HEK293T (cell line): ENCODE measurements around the gene LOC128125822.
A peak's percentile ranks its signal among the peaks of the same experiment; 100 is the strongest.

ENCODE experiments used
- CTCF ChIA-PET: fragments of 350-600 bp; formaldehyde crosslinking; extraction: SDS; loops from one replicate; lab custom pipeline; 2021; ENCODE audit warnings: antibody characterized with exemption, inconsistent platforms; lab: Yijun Ruan, JAX
- POLR2A ChIA-PET: fragments of 350-600 bp; formaldehyde crosslinking; extraction: SDS; loops from one replicate; lab custom pipeline; 2020; ENCODE audit warnings: antibody characterized with exemption, inconsistent platforms; lab: Yijun Ruan, JAX
- DNase-seq: peaks from one replicate; pipeline ENCODE4 v3.0.0; 2012; ENCODE audit warnings: mixed read lengths; ENCODE audit errors: extremely low spot score
- ARNT ChIP-seq: fragments of 450-650 bp; IDR thresholded peaks from 2 replicates; pipeline ENCODE4 v1.6.1; 2017; ENCODE audit warnings: mild to moderate bottlenecking
- BHLHE40 ChIP-seq: fragments of 450-650 bp; IDR thresholded peaks from 2 replicates; pipeline ENCODE4 v1.6.1; 2016; ENCODE audit warnings: mild to moderate bottlenecking, moderate library complexity, borderline replicate concordance
- CTBP1 ChIP-seq: fragments of 450-650 bp; IDR thresholded peaks from 2 replicates; pipeline ENCODE4 v1.6.1; 2016; ENCODE audit warnings: borderline replicate concordance
- ELF4 ChIP-seq: fragments of 450-650 bp; IDR thresholded peaks from 2 replicates; pipeline ENCODE4 v1.6.1; 2017; ENCODE audit warnings: antibody characterized with exemption
- FOXA1 ChIP-seq: fragments of 450-650 bp; IDR thresholded peaks from 2 replicates; pipeline ENCODE4 v1.6.1; 2016; ENCODE audit warnings: mild to moderate bottlenecking
- FOXK2 ChIP-seq: fragments of 450-650 bp; IDR thresholded peaks from 2 replicates; pipeline ENCODE4 v1.6.1; 2016; ENCODE audit warnings: mild to moderate bottlenecking
- FOXM1 ChIP-seq: fragments of 450-650 bp; IDR thresholded peaks from 2 replicates; pipeline ENCODE4 v1.6.1; 2017; ENCODE audit warnings: mild to moderate bottlenecking, borderline replicate concordance
- HDGF ChIP-seq: fragments of 450-650 bp; IDR thresholded peaks from 2 replicates; pipeline ENCODE4 v1.6.1; 2017; ENCODE audit warnings: antibody characterized with exemption, borderline replicate concordance
- L3MBTL2 ChIP-seq: fragments of 450-650 bp; conservative IDR thresholded peaks from 2 replicates; pipeline ENCODE4 v1.6.1; 2016; ENCODE audit warnings: mild to moderate bottlenecking
- LEF1 ChIP-seq: fragments of 450-650 bp; IDR thresholded peaks from 2 replicates; pipeline ENCODE4 v1.6.1; 2017; ENCODE audit warnings: mild to moderate bottlenecking, borderline replicate concordance
- NFRKB ChIP-seq: fragments of 450-650 bp; IDR thresholded peaks from 2 replicates; pipeline ENCODE4 v1.6.1; 2016; ENCODE audit warnings: mild to moderate bottlenecking, moderate library complexity
- PKNOX1 ChIP-seq: fragments of 450-650 bp; IDR thresholded peaks from 2 replicates; pipeline ENCODE4 v1.6.1; 2016
- SP1 ChIP-seq: fragments of 450-650 bp; IDR thresholded peaks from 2 replicates; pipeline ENCODE4 v1.6.1; 2017
- SUZ12 ChIP-seq: fragments of 450-650 bp; IDR thresholded peaks from 2 replicates; pipeline ENCODE4 v1.6.1; 2016; ENCODE audit warnings: mild to moderate bottlenecking
- TARDBP ChIP-seq: fragments of 450-650 bp; IDR thresholded peaks from 2 replicates; pipeline ENCODE4 v1.6.1; 2016
- ZNF384 ChIP-seq: fragments of 450-650 bp; IDR thresholded peaks from 2 replicates; pipeline ENCODE4 v1.6.1; 2016

LOC128125822 gene

GRCh38 chr6:63565727-63566596 is 6.3 kb upstream of the LOC128125822 start:
- DNase-seq: no peak
- POLR2A ChIA-PET: no interaction called here

GRCh38 chr6:63567966-63568365 is 4.3 kb upstream of the LOC128125822 start:
- CTCF ChIA-PET: no interaction called here
- DNase-seq: no peak
- TF ChIP-seq NFRKB (no peak), TARDBP (no peak)
- POLR2A ChIA-PET: no interaction called here

More at GRCh38 chr6:63565727-63566596, 6.3 kb upstream of the LOC128125822 start:
- CTCF ChIA-PET: no interaction called here
- TF ChIP-seq NFRKB (no peak), ELF4 (no peak), ZNF384 (no peak), FOXM1 (no peak), BHLHE40 (no peak), PKNOX1 (no peak), FOXA1 (no peak)

GRCh38 chr6:63571361-63572043 is 778 bp upstream of the LOC128125822 start:
- TF ChIP-seq ARNT: no peak
- no peak for TF ChIP-seq ZNF384
- TF ChIP-seq SP1: no peak
- no peak for TF ChIP-seq LEF1
- no peak for TF ChIP-seq FOXK2
- TF ChIP-seq L3MBTL2: no peak
- TF ChIP-seq TARDBP: no peak
- no peak for TF ChIP-seq ELF4
- no peak for DNase-seq
- CTCF ChIA-PET: no interaction called here
- POLR2A ChIA-PET: no interaction called here

GRCh38 chr6:63572747-63573075 is 431 bp downstream of the LOC128125822 start:
- DNase-seq: peak; percentile 8
- no peak for TF ChIP-seq CTBP1
- no peak for TF ChIP-seq SP1
- no peak for TF ChIP-seq FOXA1
- no peak for TF ChIP-seq ARNT
- no peak for TF ChIP-seq ZNF384
- no peak for TF ChIP-seq LEF1
- no peak for TF ChIP-seq TARDBP
- TF ChIP-seq PKNOX1: no peak
- TF ChIP-seq FOXK2: no peak
- no peak for TF ChIP-seq HDGF
- no peak for TF ChIP-seq FOXM1
- TF ChIP-seq BHLHE40: no peak
- TF ChIP-seq NFRKB: no peak
- TF ChIP-seq ELF4: no peak
- no peak for TF ChIP-seq SUZ12
- ChIA-PET POLR2A (interaction anchor here (1.3 to 2.0 kb wide), 2 partner anchors 25 to 62 kb away, joined by 7 to 10 read pairs; partner anchors contain the start of gene PHF3), CTCF (no interaction called here)

- POLR2A ChIA-PET: interaction anchor here (0.8 to 2.0 kb wide), 7 partner anchors 17 to 70 kb away, joined by 3 to 10 read pairs (median 3); partner anchors contain the start of gene PHF3
- no peak for TF ChIP-seq BHLHE40
- TF ChIP-seq SUZ12: no peak
- TF ChIP-seq PKNOX1: no peak
- no peak; the same call in 1 of the 2 replicates for TF ChIP-seq CTBP1
- no peak for TF ChIP-seq TARDBP
- no peak for TF ChIP-seq ELF4
- no peak for TF ChIP-seq FOXK2
- TF ChIP-seq LEF1: no peak
- no peak for TF ChIP-seq HDGF
- no peak for TF ChIP-seq NFRKB
- no peak for TF ChIP-seq ARNT
- TF ChIP-seq L3MBTL2: no peak; the same call in 1 of the 2 replicates
- TF ChIP-seq FOXM1: no peak
- CTCF ChIA-PET: interaction anchor here (0.6 to 1.2 kb wide), 5 partner anchors 24 to 221 kb away, joined by 3 to 5 read pairs (median 3); no protein-coding TSS in a partner anchor
- DNase-seq: peak; percentile 41
Measured at GRCh38 chr6:63573076-63573898, 1.0 kb downstream of the LOC128125822 start.
